Spleen (tissue), 11 donors: ENCODE measurements around the gene ECD. TPM values are rescaled to one million over a fixed set of nuclear protein-coding genes. Genes with fewer than 3 reads are reported as not detected.

Experiments used
- DNase-seq: peaks from one replicate; pipeline ENCODE4 v3.0.0-alpha.2; 2020
- H3K27ac ChIP-seq, 8 donors: fragments of 200-600 bp; sonication (generic) in 7 of 8; 1 replicate in 4 of 8; 2 replicates in 4 of 8; pipeline versions ENCODE4 v1.5.0 to v1.8.0; 2016 to 2021; ENCODE audit warnings: inconsistent platforms in 4 of 8, mild to moderate bottlenecking in 4 of 8, moderate library complexity in 1 of 8
- H3K27me3 ChIP-seq, 7 donors: fragments of 200-600 bp; sonication (generic) in 6 of 7; replicated peaks in 1 of 7; 1 replicate in 4 of 7; 2 replicates in 3 of 7; pipeline versions ENCODE4 v1.5.0 to v1.8.0; 2016 to 2021; ENCODE audit warnings: inconsistent platforms in 3 of 7, mild to moderate bottlenecking in 1 of 7
- H3K36me3 ChIP-seq, 6 donors: fragments of 200-600 bp; sonication (generic) in 5 of 6; 1 replicate in 4 of 6; 2 replicates in 2 of 6; pipeline versions ENCODE4 v1.5.0 to v1.8.0; 2016 to 2021; ENCODE audit warnings: inconsistent platforms in 2 of 6
- H3K4me1 ChIP-seq, 6 donors: fragments of 200-600 bp; sonication (generic) in 5 of 6; 1 replicate in 3 of 6; 2 replicates in 3 of 6; pipeline versions ENCODE4 v1.5.0 to v1.8.0; 2016 to 2021; ENCODE audit warnings: inconsistent platforms in 3 of 6
- H3K4me3 ChIP-seq, 8 donors: fragments of 200-600 bp; sonication (generic) in 7 of 8; 1 replicate in 4 of 8; 2 replicates in 4 of 8; pipeline versions ENCODE4 v1.5.0 to v1.8.0; 2016 to 2021; ENCODE audit warnings: inconsistent platforms in 4 of 8, mild to moderate bottlenecking in 4 of 8, moderate library complexity in 2 of 8
- H3K9me3 ChIP-seq, 8 donors: fragments of 200-600 bp; sonication (generic) in 7 of 8; 1 replicate in 4 of 8; 2 replicates in 4 of 8; pipeline versions ENCODE4 v1.5.0 to v1.8.0; 2016 to 2021; ENCODE audit warnings: inconsistent platforms in 4 of 8
- POLR2A ChIP-seq, 3 donors: fragments of 450-650 bp; IDR thresholded peaks; one replicate each; pipeline ENCODE4 v1.5.1; 2017; ENCODE audit warnings: antibody characterized with exemption in 3 of 3, mild to moderate bottlenecking in 1 of 3
- POLR2AphosphoS5 ChIP-seq, 3 donors: sonication (generic); formaldehyde crosslinking; IDR thresholded peaks; one replicate each; pipeline ENCODE4 v1.5.1; 2017; ENCODE audit warnings: antibody characterized with exemption in 3 of 3
- WGBS, 5 donors: extraction: QIAGEN DNeasy Blood & Tissue Kit in 3 of 5; methylation state at CpG; one replicate each; pipeline versions ENCODE4 v1.1.5 to v1.1.7; 2013 to 2018; 5-methylcytosine and 5-hydroxymethylcytosine counted together
- intact Hi-C: fragments of 100-400 bp; cut with DNase I; formaldehyde crosslinking; loops from one replicate; pipeline ENCODE4 v1.15.0; 2023; ENCODE audit warnings: low total_unique reads
- polyA plus RNA-seq, 3 donors: library from polyadenylated mRNA; stranded (reverse); fragments of 200-250 nt; gene quantifications; one replicate each; pipeline ENCODE4 v1.2.1, GENCODE V29; 2013
- total RNA-seq, 7 donors: library from RNA; depleted of rRNA in 3 of 7; stranded (reverse); fragments of >200 nt in 3 of 7; fragmentation: NEBNext Ultra II Directional in 4 of 7; extraction: Animal tissue kit (Norgen Biotek cat#: 25700) in 4 of 7; gene quantifications; one replicate each; pipeline versions ENCODE4 v1.1.0 to v1.2.1, GENCODE V29; 2016 to 2021
- TF ChIP-seq, protein P1 (sequence below), 11 experiments: fragments of 200-600 bp in 7 of 11; fragments of 450-650 bp in 4 of 11; sonication (generic) in 4 of 11; IDR thresholded peaks in 8 of 11; conservative IDR thresholded peaks in 3 of 11; 1 replicate in 7 of 11; 2 replicates in 4 of 11; pipeline versions ENCODE4 v1.4.0 to v1.8.0; 2016 to 2021; ENCODE audit warnings: antibody characterized with exemption in 11 of 11, inconsistent platforms in 4 of 11, mild to moderate bottlenecking in 1 of 11
- donor health status: healthy with polysubstance abuse.
- donor health status: DM: no; HTN: no; CAD: no; lungs with moderate emphysema.
- donor health status: DM: no; HTN: no; CAD: no.
- donor health status: Bipolar disorder and iron deficiency.
- donor health status: healthy.
- donor health status: DM: no; HTN: no; CAD: no.
- donor health status: DM: yes; HTN: yes; CAD: no.

Gene ECD
- total and polyA plus RNA-seq, 10 donors, result 7.3 to 37.8 (median 28.1) TPM

DNA sequence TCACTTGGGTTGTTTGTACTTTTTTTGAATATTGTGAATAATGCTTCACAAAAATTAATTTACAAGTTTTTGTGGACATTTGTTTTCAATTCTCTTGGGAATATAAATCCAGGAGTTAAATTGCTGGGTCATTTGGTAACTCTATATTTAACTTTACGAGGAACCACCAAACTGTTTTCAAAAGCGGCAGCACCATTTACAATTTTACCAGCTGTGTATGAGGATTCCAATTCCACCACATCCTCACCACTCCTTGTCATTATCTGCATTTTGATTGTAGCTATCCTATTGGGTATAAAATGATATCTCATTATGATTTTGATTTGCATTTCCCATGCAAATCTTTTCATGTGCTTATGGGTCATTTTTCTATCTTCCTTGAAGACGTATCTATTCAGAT lies 61.5 kb downstream of the ECD start:
- WGBS, 5 donors, result 93 to 98% (median 95%) methylated on average over 3 of the region's 3 CpGs
- Histone ChIP-seq H3K4me3 (no peak overlapping the region), H3K36me3 (peaks cover 0 to 10% (median 0%) of the 10 kb centered on the region in 6 donors), H3K27ac (no peak overlapping the region), H3K27me3 (no peaks in the 10 kb centered on the region), H3K4me1 (peaks cover 0 to 15% (median 10%) of the 10 kb centered on the region in 6 donors), H3K9me3 (peaks cover 0 to 9% (median 3%) of the 10 kb centered on the region in 8 donors)
- no peak for DNase-seq
- intact Hi-C loops, result no loop called here
- TF ChIP-seq POLR2AphosphoS5 (IDR thresholded peaks at IDR 0.05) (no peak), POLR2A (IDR thresholded peaks at IDR 0.05) (no peak)
- TF ChIP-seq, protein P1, sequence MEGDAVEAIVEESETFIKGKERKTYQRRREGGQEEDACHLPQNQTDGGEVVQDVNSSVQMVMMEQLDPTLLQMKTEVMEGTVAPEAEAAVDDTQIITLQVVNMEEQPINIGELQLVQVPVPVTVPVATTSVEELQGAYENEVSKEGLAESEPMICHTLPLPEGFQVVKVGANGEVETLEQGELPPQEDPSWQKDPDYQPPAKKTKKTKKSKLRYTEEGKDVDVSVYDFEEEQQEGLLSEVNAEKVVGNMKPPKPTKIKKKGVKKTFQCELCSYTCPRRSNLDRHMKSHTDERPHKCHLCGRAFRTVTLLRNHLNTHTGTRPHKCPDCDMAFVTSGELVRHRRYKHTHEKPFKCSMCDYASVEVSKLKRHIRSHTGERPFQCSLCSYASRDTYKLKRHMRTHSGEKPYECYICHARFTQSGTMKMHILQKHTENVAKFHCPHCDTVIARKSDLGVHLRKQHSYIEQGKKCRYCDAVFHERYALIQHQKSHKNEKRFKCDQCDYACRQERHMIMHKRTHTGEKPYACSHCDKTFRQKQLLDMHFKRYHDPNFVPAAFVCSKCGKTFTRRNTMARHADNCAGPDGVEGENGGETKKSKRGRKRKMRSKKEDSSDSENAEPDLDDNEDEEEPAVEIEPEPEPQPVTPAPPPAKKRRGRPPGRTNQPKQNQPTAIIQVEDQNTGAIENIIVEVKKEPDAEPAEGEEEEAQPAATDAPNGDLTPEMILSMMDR (IDR thresholded peaks at IDR 0.05 in 8 of 11, conservative IDR thresholded peaks at IDR 0.05 in 3 of 11), result no peak

DNA sequence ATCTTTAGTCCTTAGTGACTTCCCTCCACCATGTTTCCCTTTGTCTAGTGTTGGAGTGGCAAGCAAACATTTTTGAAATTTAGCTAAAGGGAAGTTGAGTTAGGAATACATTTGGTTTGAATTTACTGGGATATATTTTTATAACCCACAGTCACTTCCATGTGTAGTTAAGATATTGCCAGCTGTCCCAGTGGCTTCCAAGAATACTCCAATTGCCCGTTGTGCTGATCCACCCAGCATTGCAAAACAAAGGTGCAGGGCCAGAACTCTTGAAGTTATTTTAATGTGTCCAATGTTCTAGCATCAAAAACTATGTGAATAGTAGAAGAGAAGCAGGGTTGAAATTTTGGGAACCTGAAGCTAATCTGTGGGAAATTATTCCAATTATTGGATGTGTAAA lies 68.7 kb downstream of the ECD start:
- DNase-seq, result no peak
- Histone ChIP-seq H3K4me1 (peaks cover 10 to 28% (median 19%) of the 10 kb centered on the region in 6 donors), H3K4me3 (no peak overlapping the region), H3K36me3 (peaks cover 0 to 11% (median 0%) of the 10 kb centered on the region in 6 donors), H3K9me3 (no peaks in the 10 kb centered on the region), H3K27me3 (no peaks in the 10 kb centered on the region), H3K27ac (no peak overlapping the region)
- intact Hi-C loops, result loop anchor here (10.0 kb wide), 1 partner anchor 146 kb away; the partner anchor contains the start of gene DNAJC9
- TF ChIP-seq POLR2AphosphoS5 (IDR thresholded peaks at IDR 0.05) (no peak), POLR2A (IDR thresholded peaks at IDR 0.05) (no peak)
- TF ChIP-seq, protein P1 (IDR thresholded peaks at IDR 0.05 in 8 of 11, conservative IDR thresholded peaks at IDR 0.05 in 3 of 11), result no peak
- WGBS, 5 donors, result 87 to 100% (median 95%) methylated on average over 1 of the region's 1 CpG

DNA sequence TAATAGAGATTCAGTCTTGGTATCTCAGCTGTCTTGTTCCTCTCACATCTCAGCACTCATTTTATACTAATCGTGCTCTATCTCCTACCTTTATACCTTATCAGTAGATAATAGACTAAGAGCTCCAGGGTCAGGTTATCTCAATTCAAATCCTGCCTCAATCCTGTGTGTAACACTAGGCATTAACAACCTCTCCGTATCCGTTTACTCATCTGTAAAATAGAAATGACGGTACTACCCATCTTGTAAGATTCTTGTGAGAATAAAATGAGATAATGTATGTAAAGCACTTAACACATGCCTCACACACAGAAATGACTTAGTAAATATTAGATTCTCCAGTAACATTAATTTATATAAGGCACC lies 70.5 kb downstream of the ECD start:
- WGBS, 5 donors, result 47 to 59% (median 55%) methylated on average over 4 of the region's 4 CpGs
- intact Hi-C loops, result loop anchor here (10.0 kb wide), 1 partner anchor 148 kb away; the partner anchor contains the start of gene DNAJC9
- H3K9me3 ChIP-seq, result no peaks in the 10 kb centered on the region
- DNase-seq, result no peak
- H3K27me3 ChIP-seq, result no peaks in the 10 kb centered on the region
- H3K27ac ChIP-seq, result peak overlapping the region; percentile 7 to 98 (median 96)
- peak overlapping the region in 7 of 8 donors; percentile 61 to 99 (median 86) for H3K4me3 ChIP-seq
- H3K4me1 ChIP-seq, result peaks cover 13 to 42% (median 23%) of the 10 kb centered on the region in 6 donors
- TF ChIP-seq, protein P1 (IDR thresholded peaks at IDR 0.05 in 8 of 11, conservative IDR thresholded peaks at IDR 0.05 in 3 of 11), result no peak
- TF ChIP-seq POLR2A (IDR thresholded peaks at IDR 0.05), result no peak
- no peak for TF ChIP-seq POLR2AphosphoS5 (IDR thresholded peaks at IDR 0.05)
- H3K36me3 ChIP-seq, result peaks cover 0 to 11% (median 0%) of the 10 kb centered on the region in 6 donors

DNA sequence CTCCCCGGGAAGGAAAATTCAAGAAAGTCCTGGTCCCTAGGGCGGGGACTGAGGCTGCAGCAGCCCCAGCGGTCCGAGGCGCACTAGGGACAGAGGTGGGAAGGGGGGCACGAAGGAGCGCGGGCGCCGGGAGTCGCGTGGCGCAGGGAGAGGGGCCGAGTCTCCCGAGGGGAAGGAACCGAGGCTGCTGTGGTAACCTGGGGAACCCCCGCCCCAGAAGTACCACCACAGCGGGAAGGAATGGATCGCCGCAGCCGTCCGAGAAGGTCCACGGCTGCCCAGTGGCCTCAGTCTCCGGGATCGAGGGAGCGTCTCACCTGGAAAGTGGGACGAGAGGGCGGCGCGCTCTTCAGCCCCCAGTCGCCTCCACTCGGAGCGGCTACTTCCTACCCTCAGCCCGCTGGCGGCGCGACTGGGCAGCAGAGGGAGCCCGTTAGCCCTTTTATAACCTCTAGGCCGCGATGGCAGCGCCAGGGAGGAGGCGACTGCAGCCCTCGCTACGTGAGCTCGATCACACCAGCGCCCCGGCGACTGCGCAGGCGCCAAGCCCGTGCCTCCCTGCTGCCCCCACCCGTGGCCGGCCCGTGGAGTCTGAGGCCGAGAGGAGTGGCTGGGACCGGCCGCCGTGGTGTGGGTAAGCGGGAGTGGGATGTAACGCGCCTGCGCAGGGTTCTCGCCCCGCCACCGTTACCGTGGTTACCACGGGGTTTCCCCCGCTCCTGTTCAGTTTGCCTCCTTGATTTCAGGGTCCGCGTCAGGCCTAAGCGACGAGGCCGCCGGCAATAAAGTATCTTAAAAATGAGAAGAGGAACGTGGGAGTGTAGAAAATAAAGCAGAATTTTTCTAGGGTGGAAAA lies 71.1 kb downstream of the ECD start, which contains the start of gene P4HA1:
P4HA1 (minus strand) TSS at position 418 of the 856 bp plus-strand sequence. CDS start 21,983 bp downstream, outside the sequence.
- H3K4me1 ChIP-seq, result peaks cover 13 to 46% (median 25%) of the 10 kb centered on the region in 6 donors

More for the DNA sequence above, 71.1 kb downstream of the ECD start, which contains the start of gene P4HA1:
- intact Hi-C loops, result loop anchor here (10.0 kb wide), 1 partner anchor 148 kb away; the partner anchor contains the start of gene DNAJC9
- TF ChIP-seq POLR2A (IDR thresholded peaks at IDR 0.05), result peak; percentile 79 to 95 (median 91)
- TF ChIP-seq, protein P1 (IDR thresholded peaks at IDR 0.05 in 8 of 11, conservative IDR thresholded peaks at IDR 0.05 in 3 of 11), result peak; percentile 63 to 91 (median 78)
- TF ChIP-seq POLR2AphosphoS5 (IDR thresholded peaks at IDR 0.05), result peak; percentile 99 to 100 (median 100)
- 0 to 1% (median 0%) methylated on average over 45 to 75 of the region's 75 CpGs for WGBS, 5 donors
- peak; percentile 100 for DNase-seq
- no peaks in the 10 kb centered on the region for H3K27me3 ChIP-seq
- H3K4me3 ChIP-seq, result peak within 1 kb of the TSS; percentile 61 to 99 (median 85)
- H3K36me3 ChIP-seq, result peaks cover 0 to 11% (median 0%) of the 10 kb centered on the region in 6 donors
- peak within 1 kb of the TSS; percentile 89 to 98 (median 96) for H3K27ac ChIP-seq
- H3K9me3 ChIP-seq, result no peaks in the 10 kb centered on the region
